HCT116 (cell line): ENCODE measurements around the gene ANKRD13B. TPM values are rescaled to one million over a fixed set of nuclear protein-coding genes. Genes with fewer than 3 reads are reported as not detected.

ENCODE experiments used
- ATAC-seq: fragments of 200-7000 bp; cut with Tn5 transposase; 2 replicates; pipeline ENCODE4 v1.9.1; 2020; ENCODE audit warnings: mild to moderate bottlenecking, moderate library complexity
- BruUV-seq: library from RNA; stranded (reverse); fragments of 400-500 nt; replicated peaks from 2 replicates; lab custom pipeline; 2021; lab: Mats Ljungman, UMichigan
- CTCF ChIA-PET: fragments of 300-600 bp; sonication (Branson Sonifier 250); formaldehyde crosslinking; loops from one replicate; lab custom pipeline; 2021; ENCODE audit warnings: antibody characterized with exemption; lab: Charles Lee
- POLR2A ChIA-PET: fragments of 300-600, 350-600 bp; sonication (Branson Sonifier 250); formaldehyde crosslinking; loops from one replicate; lab custom pipeline; 2021; ENCODE audit warnings: antibody characterized with exemption; lab: Charles Lee
- RAD21 ChIA-PET, 2 experiments: fragments of 300-600 bp; sonication (Branson Sonifier 250); formaldehyde crosslinking; loops; one replicate each; lab custom pipeline; 2023; ENCODE audit warnings: low total read pairs in 2 of 2; ENCODE audit not compliant: uncharacterized antibody in 2 of 2, unreplicated experiment in 2 of 2, low non-redundant PET in 1 of 2; lab: Charles Lee
- DNase-seq: peaks from one replicate; pipeline ENCODE4 v3.0.0-alpha.2; 2010; ENCODE audit warnings: low read depth, low spot score
- H2AFZ ChIP-seq: fragments of 200-600 bp; shearing (Covaris generic), sonication (generic); 2 replicates; pipeline ENCODE4 v1.6.1; 2017; ENCODE audit warnings: low read depth, mixed run types, mixed read lengths, antibody characterized with exemption, low read length; ENCODE audit not compliant: poor library complexity, severe bottlenecking
- H3K27ac ChIP-seq: 2 replicates; pipeline ENCODE4 v1.5.1; 2012; ENCODE audit warnings: low read depth, low read length
- H3K27me3 ChIP-seq: fragments of 200-600 bp; sonication (generic); 2 replicates; pipeline ENCODE4 v1.6.1; 2016; ENCODE audit warnings: mixed run types, low read length, mixed read lengths; ENCODE audit not compliant: insufficient read depth
- H3K36me3 ChIP-seq, 2 experiments: fragments of 200-500 bp in 1 of 2; fragments of 200-600 bp in 1 of 2; sonication (Bioruptor generic) in 1 of 2; sonication (generic) in 1 of 2; 2 replicates each; pipeline versions ENCODE4 v1.5.1 to v1.6.1; 2014 to 2016; ENCODE audit warnings: low read length in 2 of 2, inconsistent platforms in 1 of 2, mixed read lengths in 1 of 2, mixed run types in 1 of 2; ENCODE audit not compliant: insufficient read depth in 2 of 2, control insufficient read depth in 1 of 2
- H3K4me1 ChIP-seq, 2 experiments: fragments of 200-600 bp in 1 of 2; sonication (generic) in 1 of 2; 2 replicates each; pipeline versions ENCODE4 v1.5.1 to v1.6.1; 2012 to 2017; ENCODE audit warnings: low read length in 2 of 2, inconsistent platforms in 1 of 2, mild to moderate bottlenecking in 1 of 2, mixed read lengths in 1 of 2, mixed run types in 1 of 2, moderate library complexity in 1 of 2; ENCODE audit not compliant: insufficient read depth in 2 of 2, control insufficient read depth in 1 of 2
- H3K4me2 ChIP-seq: fragments of 200-600 bp; sonication (generic); 2 replicates; pipeline ENCODE4 v1.6.1; 2017; ENCODE audit warnings: mixed run types, low read length, mixed read lengths
- H3K4me3 ChIP-seq, 2 experiments: fragments of 200-600 bp in 1 of 2; sonication (generic) in 1 of 2; replicated peaks in 1 of 2; 2 replicates each; pipeline ENCODE4 v1.5.1; 2011 to 2016; ENCODE audit warnings: low read length in 2 of 2, control low read depth in 1 of 2, low read depth in 1 of 2, mild to moderate bottlenecking in 1 of 2, mixed read lengths in 1 of 2, mixed run types in 1 of 2
- H3K79me2 ChIP-seq: fragments of 200-600 bp; sonication (generic); 2 replicates; pipeline ENCODE4 v1.6.1; 2017; ENCODE audit warnings: mild to moderate bottlenecking, mixed run types, low read length, moderate library complexity, mixed read lengths; ENCODE audit not compliant: insufficient read depth
- H3K9ac ChIP-seq: fragments of 200-600 bp; sonication (generic); 2 replicates; pipeline ENCODE4 v1.6.1; 2016; ENCODE audit warnings: low read length, mixed read lengths
- H3K9me2 ChIP-seq: fragments of 200-600 bp; sonication (generic), shearing (Covaris generic); 2 replicates; pipeline ENCODE4 v1.6.1; 2017; ENCODE audit warnings: mixed run types, mild to moderate bottlenecking, moderate library complexity; ENCODE audit not compliant: insufficient read depth
- H3K9me3 ChIP-seq, 2 experiments: fragments of 200-500 bp in 1 of 2; fragments of 200-600 bp in 1 of 2; sonication (Bioruptor generic) in 1 of 2; sonication (generic) in 1 of 2; 2 replicates each; pipeline ENCODE4 v1.6.1; 2014 to 2017; ENCODE audit warnings: low read length in 2 of 2, mixed read lengths in 2 of 2, inconsistent platforms in 1 of 2, low read depth in 1 of 2, mild to moderate bottlenecking in 1 of 2, mixed run types in 1 of 2, moderate library complexity in 1 of 2; ENCODE audit not compliant: control insufficient read depth in 1 of 2, insufficient read depth in 1 of 2
- H4K20me1 ChIP-seq: fragments of 200-600 bp; sonication (generic), shearing (Covaris generic); 2 replicates; pipeline ENCODE4 v1.6.1; 2017; ENCODE audit warnings: mixed run types, mild to moderate bottlenecking, moderate library complexity; ENCODE audit not compliant: insufficient read depth
- CBX3 ChIP-seq: IDR thresholded peaks from 2 replicates; pipeline ENCODE4 v1.6.1; 2012; ENCODE audit warnings: low read depth
- CEBPB ChIP-seq: IDR thresholded peaks from 2 replicates; pipeline ENCODE4 v1.6.1; 2012; ENCODE audit warnings: low read depth
- ELF1 ChIP-seq: IDR thresholded peaks from 2 replicates; pipeline ENCODE4 v1.6.1; 2012; ENCODE audit warnings: low read depth, borderline replicate concordance
- EZH2 ChIP-seq: fragments of 200-600 bp; sonication (generic); IDR thresholded peaks from 2 replicates; pipeline ENCODE4 v1.6.1; 2017; ENCODE audit warnings: antibody characterized with exemption, mixed run types
- EZH2phosphoT487 ChIP-seq: fragments of 200-600 bp; IDR thresholded peaks from 2 replicates; pipeline ENCODE4 v1.6.1; 2018; ENCODE audit warnings: antibody characterized with exemption, borderline replicate concordance
- POLR2AphosphoS5 ChIP-seq: IDR thresholded peaks from 2 replicates; pipeline ENCODE4 v1.6.1; 2011; ENCODE audit warnings: mild to moderate bottlenecking, low read depth, low read length, moderate library complexity
- RAD21 ChIP-seq: IDR thresholded peaks from 2 replicates; pipeline ENCODE4 v1.6.1; 2012; ENCODE audit warnings: low read depth, mild to moderate bottlenecking
- SIN3A ChIP-seq: IDR thresholded peaks from 2 replicates; pipeline ENCODE4 v1.6.1; 2012; ENCODE audit warnings: low read depth
- SP1 ChIP-seq: IDR thresholded peaks from 2 replicates; pipeline ENCODE4 v1.6.1; 2012; ENCODE audit warnings: low read depth
- SRF ChIP-seq: IDR thresholded peaks from 2 replicates; pipeline ENCODE4 v1.6.1; 2012; ENCODE audit warnings: low read depth
- TCF7L2 ChIP-seq: IDR thresholded peaks from 2 replicates; pipeline ENCODE4 v1.7.0; 2011; ENCODE audit warnings: borderline replicate concordance, inconsistent platforms; ENCODE audit not compliant: insufficient read depth, insufficient read length; ENCODE audit errors: extremely low read depth
- YY1 ChIP-seq: IDR thresholded peaks from 2 replicates; pipeline ENCODE4 v1.6.1; 2011; ENCODE audit warnings: low read length, low read depth, moderate library complexity, mild to moderate bottlenecking; ENCODE audit not compliant: insufficient replicate concordance; ENCODE audit errors: extremely low read depth
- ZFX ChIP-seq: fragments of 450-650 bp; IDR thresholded peaks from 2 replicates; pipeline ENCODE4 v1.6.1; 2017
- intact Hi-C: fragments of 100-400 bp; cut with micrococcal nuclease; formaldehyde crosslinking; loops from 2 replicates; pipeline ENCODE4 v1.10.0; 2022
- total RNA-seq: library from RNA; stranded (reverse); gene quantifications from one replicate; pipeline ENCODE4 v1.2.1, GENCODE V29; 2021; ENCODE audit not compliant: unreplicated experiment
- TF ChIP-seq, protein P1 (sequence below): IDR thresholded peaks from 2 replicates; pipeline ENCODE4 v1.6.1; 2012; ENCODE audit warnings: low read depth
- TF ChIP-seq, protein P2 (sequence below): IDR thresholded peaks from 2 replicates; pipeline ENCODE4 v1.6.1; 2012

Gene ANKRD13B
- total RNA-seq, 1 experiment from 2014 or later = 27.4 TPM

DNA sequence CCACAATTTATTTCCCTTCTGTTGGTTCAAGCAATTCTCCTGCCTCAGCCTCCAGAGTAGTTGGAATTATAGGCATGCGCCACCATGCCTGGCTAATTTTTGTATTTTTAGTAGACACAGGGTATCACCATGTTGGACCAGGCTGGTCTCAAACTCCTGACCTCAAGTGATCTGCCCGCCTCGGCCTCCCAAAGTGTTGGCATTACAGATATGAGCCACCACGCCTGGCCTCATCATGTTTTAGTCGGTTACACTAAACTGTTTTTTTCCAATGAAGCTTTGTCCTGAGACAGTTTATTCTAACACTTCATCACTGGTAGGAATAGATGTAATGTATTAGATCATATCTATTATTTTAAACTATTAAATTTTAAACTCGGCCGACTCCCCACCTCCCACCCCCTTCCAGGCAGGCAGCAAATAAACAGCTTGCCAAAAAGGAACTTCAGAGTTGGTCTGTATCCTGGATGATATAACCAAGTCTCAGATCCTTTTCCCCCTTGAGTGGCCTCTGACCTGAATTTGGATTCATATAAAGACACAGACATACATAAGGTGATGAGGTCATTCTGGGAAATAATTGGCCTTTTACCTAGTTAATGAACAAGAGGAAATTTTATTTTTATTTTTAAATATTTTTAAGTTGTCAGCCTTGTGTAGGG lies 48.2 kb downstream of the ANKRD13B start:
- POLR2A ChIA-PET = no interaction called here

More for the DNA sequence above, 48.2 kb downstream of the ANKRD13B start:
- no peak overlapping the region for H3K4me2 ChIP-seq
- no peak overlapping the region for H3K9ac ChIP-seq
- no peaks in the 10 kb centered on the region for H3K79me2 ChIP-seq
- H2AFZ ChIP-seq = no peak overlapping the region
- no peaks in the 10 kb centered on the region for H3K27me3 ChIP-seq
- no peaks in the 10 kb centered on the region for H3K9me3 ChIP-seq
- no peak for DNase-seq
- ChIA-PET RAD21 (no interaction called here), CTCF (interaction anchor here (2.3 to 5.9 kb wide), 5 partner anchors 13 to 453 kb away, joined by 10 to 95 read pairs (median 63); partner anchors contain the start of gene SSH2)
- H3K27ac ChIP-seq = no peak overlapping the region
- H3K9me2 ChIP-seq = no peaks in the 10 kb centered on the region
- no peak overlapping the region for H3K4me3 ChIP-seq
- TF ChIP-seq EZH2phosphoT487 = no peak
- no peak for TF ChIP-seq SIN3A
- no peak for TF ChIP-seq POLR2AphosphoS5
- no peak for TF ChIP-seq RAD21
- no peak for TF ChIP-seq SP1
- TF ChIP-seq EZH2 = no peak
- no peak for TF ChIP-seq CEBPB
- TF ChIP-seq, protein P1, sequence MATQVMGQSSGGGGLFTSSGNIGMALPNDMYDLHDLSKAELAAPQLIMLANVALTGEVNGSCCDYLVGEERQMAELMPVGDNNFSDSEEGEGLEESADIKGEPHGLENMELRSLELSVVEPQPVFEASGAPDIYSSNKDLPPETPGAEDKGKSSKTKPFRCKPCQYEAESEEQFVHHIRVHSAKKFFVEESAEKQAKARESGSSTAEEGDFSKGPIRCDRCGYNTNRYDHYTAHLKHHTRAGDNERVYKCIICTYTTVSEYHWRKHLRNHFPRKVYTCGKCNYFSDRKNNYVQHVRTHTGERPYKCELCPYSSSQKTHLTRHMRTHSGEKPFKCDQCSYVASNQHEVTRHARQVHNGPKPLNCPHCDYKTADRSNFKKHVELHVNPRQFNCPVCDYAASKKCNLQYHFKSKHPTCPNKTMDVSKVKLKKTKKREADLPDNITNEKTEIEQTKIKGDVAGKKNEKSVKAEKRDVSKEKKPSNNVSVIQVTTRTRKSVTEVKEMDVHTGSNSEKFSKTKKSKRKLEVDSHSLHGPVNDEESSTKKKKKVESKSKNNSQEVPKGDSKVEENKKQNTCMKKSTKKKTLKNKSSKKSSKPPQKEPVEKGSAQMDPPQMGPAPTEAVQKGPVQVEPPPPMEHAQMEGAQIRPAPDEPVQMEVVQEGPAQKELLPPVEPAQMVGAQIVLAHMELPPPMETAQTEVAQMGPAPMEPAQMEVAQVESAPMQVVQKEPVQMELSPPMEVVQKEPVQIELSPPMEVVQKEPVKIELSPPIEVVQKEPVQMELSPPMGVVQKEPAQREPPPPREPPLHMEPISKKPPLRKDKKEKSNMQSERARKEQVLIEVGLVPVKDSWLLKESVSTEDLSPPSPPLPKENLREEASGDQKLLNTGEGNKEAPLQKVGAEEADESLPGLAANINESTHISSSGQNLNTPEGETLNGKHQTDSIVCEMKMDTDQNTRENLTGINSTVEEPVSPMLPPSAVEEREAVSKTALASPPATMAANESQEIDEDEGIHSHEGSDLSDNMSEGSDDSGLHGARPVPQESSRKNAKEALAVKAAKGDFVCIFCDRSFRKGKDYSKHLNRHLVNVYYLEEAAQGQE = no peak
- no peak for TF ChIP-seq ZFX
- no peak for TF ChIP-seq SRF
- TF ChIP-seq ELF1 = no peak
- no peak for TF ChIP-seq YY1
- TF ChIP-seq CBX3 = no peak
- no peak for TF ChIP-seq TCF7L2
- TF ChIP-seq, protein P2, sequence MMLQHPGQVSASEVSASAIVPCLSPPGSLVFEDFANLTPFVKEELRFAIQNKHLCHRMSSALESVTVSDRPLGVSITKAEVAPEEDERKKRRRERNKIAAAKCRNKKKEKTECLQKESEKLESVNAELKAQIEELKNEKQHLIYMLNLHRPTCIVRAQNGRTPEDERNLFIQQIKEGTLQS = no peak
- H3K36me3 ChIP-seq = no peaks in the 10 kb centered on the region
- intact Hi-C loops = no loop called here
- BruUV-seq = no TSS peak
- no peak for ATAC-seq
- H4K20me1 ChIP-seq = no peaks in the 10 kb centered on the region
- H3K4me1 ChIP-seq = peaks cover 11 to 18% of the 10 kb centered on the region in 2 experiments
